ENCODE measurements around the gene ADCY7.

ADCY7 gene

GRCh38 chr16:50273382-50273690, 7.0 kb downstream of the ADCY7 start:
- H3K4me3 ChIP-seq (replicated peaks; ENCODE audit: insufficient read depth, low read length) = no peak overlapping the region
- no peaks in the 10 kb centered on the region for H3K27me3 ChIP-seq (ENCODE audit: insufficient read depth, poor library complexity, severe bottlenecking)
- DNase-seq (ENCODE audit: low read depth in 1 of 2, low spot score in 1 of 2) = no peak
- H3K27ac ChIP-seq (replicated peaks) = peak overlapping the region; percentile 95; the same call in 1 of the 2 replicates
- no peak for TF ChIP-seq CTCF (IDR thresholded peaks at IDR 0.05; ENCODE audit: insufficient read depth, low read length)

- peak overlapping the region; percentile 95 for H3K27ac ChIP-seq (replicated peaks)
- DNase-seq (ENCODE audit: low read depth in 1 of 2, low spot score in 1 of 2) = peak in 1 of 2 experiments; percentile 80
These were observed 7.6 kb downstream of the ADCY7 start for GRCh38 chr16:50273888-50274325.

GRCh38 chr16:50274326-50275097, 8.2 kb downstream of the ADCY7 start:
- no peak; the same call in 1 of the 2 replicates for TF ChIP-seq POLR2AphosphoS5 (IDR thresholded peaks at IDR 0.05; ENCODE audit: low read depth)
- no peak for TF ChIP-seq SPI1 (IDR thresholded peaks at IDR 0.05; ENCODE audit: borderline replicate concordance, low read depth)
- TF ChIP-seq GABPA (IDR thresholded peaks at IDR 0.05; ENCODE audit: low read depth) = no peak
- TF ChIP-seq REST (IDR thresholded peaks at IDR 0.05; ENCODE audit: insufficient replicate concordance, low read depth) = no peak
- no peak for TF ChIP-seq CTCF (IDR thresholded peaks at IDR 0.05; ENCODE audit: insufficient read depth, low read length)
- Histone ChIP-seq H3K4me3 (replicated peaks; ENCODE audit: insufficient read depth, low read length) (peak overlapping the region; percentile 59), H3K27me3 (ENCODE audit: insufficient read depth, poor library complexity, severe bottlenecking) (no peaks in the 10 kb centered on the region), H3K27ac (replicated peaks) (peak overlapping the region; percentile 95)
- peak; percentile 42 to 80 for DNase-seq (ENCODE audit: low read depth in 1 of 2, low spot score in 1 of 2)

More at GRCh38 chr16:50273888-50274325, 7.6 kb downstream of the ADCY7 start:
- H3K4me3 ChIP-seq (replicated peaks; ENCODE audit: insufficient read depth, low read length) = peak overlapping the region; percentile 59
- no peak for TF ChIP-seq POLR2AphosphoS5 (IDR thresholded peaks at IDR 0.05; ENCODE audit: low read depth)
- peak; percentile 14; the same call in 1 of the 2 replicates for TF ChIP-seq SPI1 (IDR thresholded peaks at IDR 0.05; ENCODE audit: borderline replicate concordance, low read depth)
- TF ChIP-seq GABPA (IDR thresholded peaks at IDR 0.05; ENCODE audit: low read depth) = no peak
- no peak for TF ChIP-seq REST (IDR thresholded peaks at IDR 0.05; ENCODE audit: insufficient replicate concordance, low read depth)
- no peak for TF ChIP-seq CTCF (IDR thresholded peaks at IDR 0.05; ENCODE audit: insufficient read depth, low read length)
- no peaks in the 10 kb centered on the region for H3K27me3 ChIP-seq (ENCODE audit: insufficient read depth, poor library complexity, severe bottlenecking)

GRCh38 chr16:50275098-50275415, 8.7 kb downstream of the ADCY7 start:
- DNase-seq (ENCODE audit: low read depth in 1 of 2, low spot score in 1 of 2) = no peak
- TF ChIP-seq POLR2AphosphoS5 (IDR thresholded peaks at IDR 0.05; ENCODE audit: low read depth) (no peak), CTCF (IDR thresholded peaks at IDR 0.05; ENCODE audit: insufficient read depth, low read length) (no peak), SPI1 (IDR thresholded peaks at IDR 0.05; ENCODE audit: borderline replicate concordance, low read depth) (no peak)
- H3K27ac ChIP-seq (replicated peaks) = peak overlapping the region; percentile 95
- peak overlapping the region; percentile 59 for H3K4me3 ChIP-seq (replicated peaks; ENCODE audit: insufficient read depth, low read length)
- H3K27me3 ChIP-seq (ENCODE audit: insufficient read depth, poor library complexity, severe bottlenecking) = no peaks in the 10 kb centered on the region
